ENCODE measurements around the gene FAAP24. TPM values are rescaled to one million over a fixed set of nuclear protein-coding genes. Genes with fewer than 3 reads are reported as not detected.

Gene FAAP24
- total RNA-seq, 2 donors from 2014 or later = 4.6 to 5.4 TPM

GRCh38 chr19:32969549-32969948 is 2.5 kb upstream of the FAAP24 start:
- Mint-ChIP-seq H3K4me3 (peak overlapping the region; percentile 27), H3K4me1 (peaks cover 7% of the 10 kb centered on the region), H3K27me3 (ENCODE audit: insufficient read depth) (no peaks in the 10 kb centered on the region), H3K9me3 (no peaks in the 10 kb centered on the region), H3K36me3 (ENCODE audit: low read depth) (peaks cover 26% of the 10 kb centered on the region), H3K27ac (no peak overlapping the region)
- WGBS, 2 experiments (ENCODE audit: insufficient coverage in 1 of 2, insufficient read length in 1 of 2) = 95% methylated on average over 4 to 10 of the region's 10 CpGs
- no peak for DNase-seq
- Histone ChIP-seq H3K9me3 (ENCODE audit: control insufficient read depth, low read length) (no peaks in the 10 kb centered on the region), H3K27ac (ENCODE audit: low read depth, low read length) (no peak overlapping the region), H3K9ac (ENCODE audit: extremely low read depth, low read length, poor library complexity, severe bottlenecking) (no peak overlapping the region), H3K4me3 (ENCODE audit: low read length) (peak overlapping the region; percentile 95), H3K27me3 (ENCODE audit: control insufficient read depth, insufficient read depth, low read length, poor library complexity, severe bottlenecking) (no peaks in the 10 kb centered on the region), H3K4me1 (ENCODE audit: control insufficient read depth, insufficient read depth, low read length) (no peaks in the 10 kb centered on the region), H3K36me3 (ENCODE audit: control insufficient read depth, insufficient read depth, low read length) (peaks cover 39% of the 10 kb centered on the region)
- no peak for TF ChIP-seq CTCF (conservative IDR thresholded peaks at IDR 0.05)

GRCh38 chr19:32971012-32971595 is 938 bp upstream of the FAAP24 start:
- Histone ChIP-seq H3K9me3 (ENCODE audit: control insufficient read depth, low read length) (no peaks in the 10 kb centered on the region), H3K27me3 (ENCODE audit: control insufficient read depth, insufficient read depth, low read length, poor library complexity, severe bottlenecking) (no peaks in the 10 kb centered on the region), H3K4me3 (ENCODE audit: low read length) (peak overlapping the region; percentile 95), H3K27ac (ENCODE audit: low read depth, low read length) (no peak overlapping the region), H3K9ac (ENCODE audit: extremely low read depth, low read length, poor library complexity, severe bottlenecking) (peak overlapping the region; percentile 63), H3K4me1 (ENCODE audit: control insufficient read depth, insufficient read depth, low read length) (no peaks in the 10 kb centered on the region), H3K36me3 (ENCODE audit: control insufficient read depth, insufficient read depth, low read length) (peaks cover 35% of the 10 kb centered on the region)
- Mint-ChIP-seq H3K4me3 (peak overlapping the region; percentile 97), H3K4me1 (peaks cover 7% of the 10 kb centered on the region), H3K27me3 (ENCODE audit: insufficient read depth) (no peaks in the 10 kb centered on the region), H3K9me3 (no peaks in the 10 kb centered on the region), H3K27ac (peak overlapping the region; percentile 48), H3K36me3 (ENCODE audit: low read depth) (peaks cover 33% of the 10 kb centered on the region)
- no peak for DNase-seq
- 34 to 36% methylated on average over 20 to 21 of the region's 21 CpGs for WGBS, 2 experiments (ENCODE audit: insufficient coverage in 1 of 2, insufficient read length in 1 of 2)
- TF ChIP-seq CTCF (conservative IDR thresholded peaks at IDR 0.05) = no peak

GRCh38 chr19:32976223-32976805 is 4.3 kb downstream of the FAAP24 start:
- Histone ChIP-seq H3K9me3 (ENCODE audit: control insufficient read depth, low read length) (no peaks in the 10 kb centered on the region), H3K27ac (ENCODE audit: low read depth, low read length) (no peak overlapping the region), H3K27me3 (ENCODE audit: control insufficient read depth, insufficient read depth, low read length, poor library complexity, severe bottlenecking) (no peaks in the 10 kb centered on the region), H3K4me3 (ENCODE audit: low read length) (no peak overlapping the region), H3K9ac (ENCODE audit: extremely low read depth, low read length, poor library complexity, severe bottlenecking) (no peak overlapping the region), H3K36me3 (ENCODE audit: control insufficient read depth, insufficient read depth, low read length) (peaks cover 38% of the 10 kb centered on the region), H3K4me1 (ENCODE audit: control insufficient read depth, insufficient read depth, low read length) (no peaks in the 10 kb centered on the region)
- Mint-ChIP-seq H3K4me3 (no peak overlapping the region), H3K27me3 (ENCODE audit: insufficient read depth) (no peaks in the 10 kb centered on the region), H3K9me3 (no peaks in the 10 kb centered on the region), H3K27ac (peak overlapping the region; percentile 80), H3K36me3 (ENCODE audit: low read depth) (peaks cover 53% of the 10 kb centered on the region), H3K4me1 (no peaks in the 10 kb centered on the region)
- peak; percentile 92 for TF ChIP-seq CTCF (conservative IDR thresholded peaks at IDR 0.05)
- 56% methylated on average over 13 to 14 of the region's 14 CpGs for whole genome bisulfite sequencing, 2 experiments (ENCODE audit: insufficient coverage in 1 of 2, insufficient read length in 1 of 2)
- DNase-seq = peak; percentile 92

Measured in endodermal cell (in vitro differentiated cells).